ENCODE measurements around the gene WFS1. TPM values are rescaled to one million over a fixed set of nuclear protein-coding genes. Genes with fewer than 3 reads are reported as not detected.

The WFS1 gene
- total and polyA plus RNA-seq, 2 of the 13 experiments (the other 11 are each of a cell fraction or from before 2014, with no cell fraction given), result 39.1 to 42.2 TPM

GRCh38 chr4:6269616-6270511, at the start of gene WFS1 (continued):
- no peak for TF ChIP-seq JUN (CRISPR knock-in tag; IDR thresholded peaks at IDR 0.05)
- TF ChIP-seq MATR3 (CRISPR knock-in tag; IDR thresholded peaks at IDR 0.05), result no peak
- no peak for TF ChIP-seq MED13 (CRISPR knock-in tag; IDR thresholded peaks at IDR 0.05)
- TF ChIP-seq ZNF496 (CRISPR knock-in tag; IDR thresholded peaks at IDR 0.05; ENCODE audit: insufficient replicate concordance), result no peak
- peak; percentile 54; the same call in 1 of the 2 replicates for TF ChIP-seq ZNF749 (CRISPR knock-in tag; IDR thresholded peaks at IDR 0.05; ENCODE audit: borderline replicate concordance)
- TF ChIP-seq ZNF280B (CRISPR knock-in tag; IDR thresholded peaks at IDR 0.05; ENCODE audit: borderline replicate concordance), result no peak
- no peak for TF ChIP-seq PTBP1 (IDR thresholded peaks at IDR 0.05; ENCODE audit: low read depth, low read length, poor library complexity, severe bottlenecking)
- 0 out of 2 replicates have a peak, but pooled peaks have one; percentile 23 for TF ChIP-seq MEIS2 (CRISPR knock-in tag; IDR thresholded peaks at IDR 0.05)
- peak; percentile 84 for TF ChIP-seq PHF8 (CRISPR knock-in tag; IDR thresholded peaks at IDR 0.05)
- 0 out of 2 replicates have a peak, but pooled peaks have one; percentile 13 for TF ChIP-seq SP5 (CRISPR knock-in tag; IDR thresholded peaks at IDR 0.05; ENCODE audit: borderline replicate concordance, low read depth)
- TF ChIP-seq ZNF687 (CRISPR knock-in tag; IDR thresholded peaks at IDR 0.05), result peak; percentile 68
- TF ChIP-seq ZNF33A (CRISPR knock-in tag; IDR thresholded peaks at IDR 0.05; ENCODE audit: borderline replicate concordance), result no peak
- no peak for TF ChIP-seq GMEB1 (CRISPR knock-in tag; IDR thresholded peaks at IDR 0.05; ENCODE audit: borderline replicate concordance)
- TF ChIP-seq ZNF709 (CRISPR knock-in tag; IDR thresholded peaks at IDR 0.05), result no peak
- 0 out of 2 replicates have a peak, but pooled peaks have one; percentile 4 for TF ChIP-seq RFXAP (CRISPR knock-in tag; IDR thresholded peaks at IDR 0.05; ENCODE audit: borderline replicate concordance)
- no peak for TF ChIP-seq GATAD1 (CRISPR knock-in tag; IDR thresholded peaks at IDR 0.05)
- no peak for TF ChIP-seq NR2F2 (IDR thresholded peaks at IDR 0.05; ENCODE audit: borderline replicate concordance, low read depth)
- no peak for TF ChIP-seq HHEX (CRISPR knock-in tag; IDR thresholded peaks at IDR 0.05)
- TF ChIP-seq CTCF (CRISPR knock-in tag; IDR thresholded peaks at IDR 0.05), result no peak
- peak; percentile 94 for TF ChIP-seq NFYC (CRISPR knock-in tag; IDR thresholded peaks at IDR 0.05)
